GM21447 (cell line): ENCODE results near the gene CACNB2.
"Not testable (repeated sequence)": the region's sequence is repeated elsewhere in the genome, so short reads cannot be mapped to it uniquely, and the experiment has no call there.

Experiments
- ATAC-seq: cut with Tn5 transposase; IDR thresholded peaks from one replicate; pipeline ENCODE4 v1.9.1; 2021; ENCODE audit not compliant: unreplicated experiment

The CACNB2 gene

GRCh38 chr10:18196806-18197550 is 56.8 kb downstream of the CACNB2 start:
- no peak for ATAC-seq

GRCh38 chr10:18197706-18198105 is 57.5 kb downstream of the CACNB2 start:
- ATAC-seq: no peak

- no peak for ATAC-seq
Measured at GRCh38 chr10:18201877-18202276, 61.7 kb downstream of the CACNB2 start.

- no peak for ATAC-seq
Measured at GRCh38 chr10:18202680-18203460, 62.6 kb downstream of the CACNB2 start.

- ATAC-seq: no peak
Measured at GRCh38 chr10:18203471-18203870, 63.2 kb downstream of the CACNB2 start.

- no peak for ATAC-seq
Measured at GRCh38 chr10:18204039-18204835, 64.0 kb downstream of the CACNB2 start.

- no peak for ATAC-seq
Measured at GRCh38 chr10:18205098-18205834, 65.0 kb downstream of the CACNB2 start.

GRCh38 chr10:18208186-18208585 is 68.0 kb downstream of the CACNB2 start:
- ATAC-seq: not testable (repeated sequence)

GRCh38 chr10:18209241-18209640 is 69.0 kb downstream of the CACNB2 start:
- no peak for ATAC-seq

- ATAC-seq: no peak
Measured at GRCh38 chr10:18210711-18211110, 70.5 kb downstream of the CACNB2 start.

GRCh38 chr10:18211862-18212261 is 71.6 kb downstream of the CACNB2 start:
- ATAC-seq: no peak

GRCh38 chr10:18213271-18213670 is 73.0 kb downstream of the CACNB2 start:
- ATAC-seq: no peak

- ATAC-seq: no peak
Measured at GRCh38 chr10:18214691-18215563, 74.7 kb downstream of the CACNB2 start.

GRCh38 chr10:18216482-18216881 is 76.3 kb downstream of the CACNB2 start:
- ATAC-seq: no peak

- no peak for ATAC-seq
Measured at GRCh38 chr10:18217577-18217976, 77.4 kb downstream of the CACNB2 start.

GRCh38 chr10:18219146-18219545 is 78.9 kb downstream of the CACNB2 start:
- ATAC-seq: no peak

- no peak for ATAC-seq
Measured at GRCh38 chr10:18221123-18221522, 80.9 kb downstream of the CACNB2 start.

GRCh38 chr10:18221882-18222281 is 81.7 kb downstream of the CACNB2 start:
- ATAC-seq: no peak

- ATAC-seq: no peak
Measured at GRCh38 chr10:18222866-18223265, 82.6 kb downstream of the CACNB2 start.

GRCh38 chr10:18223898-18224297 is 83.7 kb downstream of the CACNB2 start:
- no peak for ATAC-seq
